Suprapubic skin (tissue), 4 donors: ENCODE data around the gene SIN3A. TPM values are rescaled to one million over a fixed set of nuclear protein-coding genes. Genes with fewer than 3 reads are reported as not detected.
"Not testable (repeated sequence)": the region's sequence is repeated elsewhere in the genome, so short reads cannot be mapped to it uniquely, and the experiment has no call there.

Experiments
- DNase-seq, 2 donors: peaks; one replicate each; pipeline ENCODE4 v3.0.0-alpha.2; 2019; ENCODE audit warnings: low spot score in 2 of 2
- H3K27ac ChIP-seq: fragments of 200-600 bp; sonication (generic); one replicate; pipeline ENCODE4 v1.5.1; 2019
- H3K27me3 ChIP-seq: fragments of 200-600 bp; sonication (generic); one replicate; pipeline ENCODE4 v1.5.1; 2019
- H3K36me3 ChIP-seq: fragments of 200-600 bp; sonication (generic); one replicate; pipeline ENCODE4 v1.5.1; 2019
- H3K4me1 ChIP-seq: fragments of 200-600 bp; sonication (generic); one replicate; pipeline ENCODE4 v1.5.1; 2019
- H3K4me3 ChIP-seq: fragments of 200-600 bp; sonication (generic); one replicate; pipeline ENCODE4 v1.5.1; 2019; ENCODE audit warnings: mild to moderate bottlenecking
- H3K9me3 ChIP-seq: fragments of 200-600 bp; sonication (generic); one replicate; pipeline ENCODE4 v1.5.1; 2019
- EP300 ChIP-seq: sonication (generic); formaldehyde crosslinking; IDR thresholded peaks from one replicate; pipeline ENCODE4 v1.6.1; 2017; ENCODE audit warnings: antibody characterized with exemption
- POLR2A ChIP-seq, 2 donors: fragments of 450-650 bp; IDR thresholded peaks; one replicate each; pipeline ENCODE4 v1.6.1; 2017; ENCODE audit warnings: antibody characterized with exemption in 2 of 2, mild to moderate bottlenecking in 2 of 2, moderate library complexity in 2 of 2
- POLR2AphosphoS5 ChIP-seq, 3 donors: sonication (generic); formaldehyde crosslinking; IDR thresholded peaks; one replicate each; pipeline ENCODE4 v1.6.1; 2017; ENCODE audit warnings: antibody characterized with exemption in 3 of 3
- WGBS: methylation state at CpG from one replicate; pipeline ENCODE4 v1.1.5; 2018; 5-methylcytosine and 5-hydroxymethylcytosine counted together
- total RNA-seq, 4 donors: library from RNA; depleted of rRNA; stranded (reverse); fragments of >200 nt; gene quantifications; one replicate each; pipeline ENCODE4 v1.1.0, GENCODE V29; 2016
- TF ChIP-seq, protein P1 (sequence below), 2 donors: fragments of 200-600 bp in 1 of 2; fragments of 450-650 bp in 1 of 2; sonication (generic) in 1 of 2; IDR thresholded peaks; one replicate each; pipeline ENCODE4 v1.5.1; 2016 to 2019; ENCODE audit warnings: antibody characterized with exemption in 2 of 2, mild to moderate bottlenecking in 1 of 2, moderate library complexity in 1 of 2

The SIN3A gene
- 10 to 100 TPM; 55.2 to 94.8 (median 66.0) TPM for total RNA-seq

DNA sequence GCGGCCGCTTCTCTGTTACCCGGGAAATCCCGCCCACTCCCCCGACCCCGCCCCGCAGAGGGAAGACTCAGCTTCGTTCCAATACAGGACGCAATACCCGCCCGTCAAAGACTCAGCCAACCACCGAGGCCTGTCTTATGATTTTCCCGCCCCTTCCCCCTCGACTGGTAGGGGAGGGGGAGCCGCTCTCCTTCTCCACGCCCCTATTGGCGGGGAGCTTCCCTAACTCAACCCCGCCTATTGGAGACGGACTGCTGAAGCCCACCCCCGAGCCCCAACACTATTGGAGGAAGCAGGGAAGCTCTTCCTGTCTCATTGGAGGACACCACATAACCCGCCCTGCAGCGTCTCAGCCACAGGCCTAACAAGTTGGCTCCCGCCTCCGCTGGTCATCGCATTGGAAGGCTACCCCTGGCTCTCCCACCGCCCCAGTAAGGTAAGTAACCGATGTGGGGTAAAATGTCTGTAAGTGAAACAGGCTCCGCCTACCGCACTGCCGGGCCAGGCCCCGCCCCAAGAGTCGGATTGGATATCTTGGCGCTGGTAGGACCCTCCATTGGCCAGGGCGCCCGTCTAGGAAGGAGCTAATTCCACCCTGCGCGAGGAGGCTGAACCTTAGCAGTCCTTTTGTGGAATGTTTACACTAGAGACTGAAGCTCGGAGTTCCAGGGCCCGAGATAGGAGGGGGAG lies at the start of gene SIN3A:
Gene SIN3A, minus strand, starts transcription at position 17 of the 690 bp plus-strand sequence. CDS start 21,315 bp downstream, outside the sequence.
- no peaks in the 10 kb centered on the region for H3K9me3 ChIP-seq
- TF ChIP-seq EP300 (no peak), POLR2AphosphoS5 (IDR thresholded peaks at IDR 0.05) (peak in 1 of 3 donors; percentile 68), POLR2A (IDR thresholded peaks at IDR 0.05) (peak in 1 of 2 donors; percentile 28)
- TF ChIP-seq, protein P1, sequence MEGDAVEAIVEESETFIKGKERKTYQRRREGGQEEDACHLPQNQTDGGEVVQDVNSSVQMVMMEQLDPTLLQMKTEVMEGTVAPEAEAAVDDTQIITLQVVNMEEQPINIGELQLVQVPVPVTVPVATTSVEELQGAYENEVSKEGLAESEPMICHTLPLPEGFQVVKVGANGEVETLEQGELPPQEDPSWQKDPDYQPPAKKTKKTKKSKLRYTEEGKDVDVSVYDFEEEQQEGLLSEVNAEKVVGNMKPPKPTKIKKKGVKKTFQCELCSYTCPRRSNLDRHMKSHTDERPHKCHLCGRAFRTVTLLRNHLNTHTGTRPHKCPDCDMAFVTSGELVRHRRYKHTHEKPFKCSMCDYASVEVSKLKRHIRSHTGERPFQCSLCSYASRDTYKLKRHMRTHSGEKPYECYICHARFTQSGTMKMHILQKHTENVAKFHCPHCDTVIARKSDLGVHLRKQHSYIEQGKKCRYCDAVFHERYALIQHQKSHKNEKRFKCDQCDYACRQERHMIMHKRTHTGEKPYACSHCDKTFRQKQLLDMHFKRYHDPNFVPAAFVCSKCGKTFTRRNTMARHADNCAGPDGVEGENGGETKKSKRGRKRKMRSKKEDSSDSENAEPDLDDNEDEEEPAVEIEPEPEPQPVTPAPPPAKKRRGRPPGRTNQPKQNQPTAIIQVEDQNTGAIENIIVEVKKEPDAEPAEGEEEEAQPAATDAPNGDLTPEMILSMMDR (IDR thresholded peaks at IDR 0.05) = no peak
- no peaks in the 10 kb centered on the region for H3K27me3 ChIP-seq
- H3K4me3 ChIP-seq = peak within 1 kb of the TSS; percentile 89
- peaks cover 4% of the 10 kb centered on the region for H3K36me3 ChIP-seq
- H3K27ac ChIP-seq = peak within 1 kb of the TSS; percentile 97
- 0% methylated on average over 33 of the region's 39 CpGs for WGBS
- peaks cover 41% of the 10 kb centered on the region for H3K4me1 ChIP-seq
- peak; percentile 100 for DNase-seq

DNA sequence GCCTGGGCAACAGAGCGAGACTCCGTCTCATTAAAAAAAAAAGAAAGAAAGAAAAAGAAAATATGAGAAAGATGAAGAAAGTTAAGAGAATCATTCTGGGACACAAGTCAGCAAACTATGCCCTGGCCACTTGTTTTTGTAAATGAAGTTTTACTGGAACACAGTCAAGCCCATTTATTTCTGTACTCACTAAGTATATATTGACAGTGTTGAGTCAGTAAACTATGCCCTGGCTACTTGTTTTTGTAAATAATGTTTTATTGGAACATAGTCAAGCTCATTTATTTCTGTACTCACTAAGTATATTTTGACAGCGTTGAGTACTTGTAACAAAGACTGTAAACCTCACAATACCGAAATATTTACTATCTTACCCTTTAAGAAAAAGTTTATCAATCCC lies 42.2 kb upstream of the SIN3A start:
- Histone ChIP-seq H3K4me1 (no peaks in the 10 kb centered on the region), H3K9me3 (no peaks in the 10 kb centered on the region), H3K27me3 (no peaks in the 10 kb centered on the region), H3K27ac (no peak overlapping the region), H3K4me3 (no peak overlapping the region), H3K36me3 (peaks cover 49% of the 10 kb centered on the region)
- WGBS = 96% methylated on average over 4 of the region's 4 CpGs
- no peak for DNase-seq
- no peak for TF ChIP-seq EP300
- TF ChIP-seq POLR2A (IDR thresholded peaks at IDR 0.05) = no peak
- TF ChIP-seq, protein P1 (IDR thresholded peaks at IDR 0.05) = no peak
- no peak for TF ChIP-seq POLR2AphosphoS5 (IDR thresholded peaks at IDR 0.05)

GRCh38 chr15:75483961-75484360 lies 32.5 kb upstream of the SIN3A start:
- 82% methylated on average over 1 of the region's 1 CpG for WGBS
- H3K36me3 ChIP-seq = peaks cover 37% of the 10 kb centered on the region
- H3K4me1 ChIP-seq = no peaks in the 10 kb centered on the region
- no peaks in the 10 kb centered on the region for H3K9me3 ChIP-seq
- H3K27me3 ChIP-seq = no peaks in the 10 kb centered on the region
- H3K27ac ChIP-seq = no peak overlapping the region
- no peak for TF ChIP-seq POLR2A (IDR thresholded peaks at IDR 0.05)
- TF ChIP-seq EP300 = no peak
- TF ChIP-seq POLR2AphosphoS5 (IDR thresholded peaks at IDR 0.05) = no peak
- TF ChIP-seq, protein P1 (IDR thresholded peaks at IDR 0.05) = no peak
- no peak for DNase-seq
- H3K4me3 ChIP-seq = no peak overlapping the region

GRCh38 chr15:75483556-75483955 lies 32.1 kb upstream of the SIN3A start:
- peaks cover 37% of the 10 kb centered on the region for H3K36me3 ChIP-seq
- H3K27ac ChIP-seq, H3K27me3 ChIP-seq, H3K9me3 ChIP-seq, H3K4me3 ChIP-seq, H3K4me1 ChIP-seq, DNase-seq: not testable (repeated sequence)
- 72% methylated on average over 5 of the region's 5 CpGs for WGBS

DNA sequence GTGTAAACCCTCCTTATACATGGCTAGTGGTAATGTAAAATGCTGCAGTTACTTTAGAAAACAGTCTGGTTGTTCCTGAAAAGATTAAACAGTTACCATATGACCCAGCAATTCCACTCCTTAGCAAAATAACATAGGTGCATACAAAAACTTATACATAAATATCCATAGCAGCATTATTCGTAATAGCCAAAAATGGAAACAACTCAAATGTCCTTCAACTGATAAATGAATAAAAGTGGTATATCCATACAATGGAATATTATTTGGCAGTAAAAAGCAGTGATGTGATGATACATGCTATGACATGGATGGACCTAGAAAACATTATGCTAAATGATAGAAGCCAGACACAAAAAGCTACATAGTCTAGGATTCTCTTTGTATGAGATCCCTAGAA lies 31.6 kb upstream of the SIN3A start:
- no peak for TF ChIP-seq EP300
- TF ChIP-seq, protein P1 (IDR thresholded peaks at IDR 0.05) = no peak
- TF ChIP-seq POLR2A (IDR thresholded peaks at IDR 0.05) = no peak
- TF ChIP-seq POLR2AphosphoS5 (IDR thresholded peaks at IDR 0.05) = no peak
- peaks cover 37% of the 10 kb centered on the region for H3K36me3 ChIP-seq
- no peak overlapping the region for H3K4me3 ChIP-seq
- WGBS = 89% methylated on average over 1 of the region's 1 CpG
- H3K9me3 ChIP-seq = no peaks in the 10 kb centered on the region
- DNase-seq = no peak
- H3K27ac ChIP-seq = no peak overlapping the region
- no peaks in the 10 kb centered on the region for H3K27me3 ChIP-seq
- no peaks in the 10 kb centered on the region for H3K4me1 ChIP-seq

DNA sequence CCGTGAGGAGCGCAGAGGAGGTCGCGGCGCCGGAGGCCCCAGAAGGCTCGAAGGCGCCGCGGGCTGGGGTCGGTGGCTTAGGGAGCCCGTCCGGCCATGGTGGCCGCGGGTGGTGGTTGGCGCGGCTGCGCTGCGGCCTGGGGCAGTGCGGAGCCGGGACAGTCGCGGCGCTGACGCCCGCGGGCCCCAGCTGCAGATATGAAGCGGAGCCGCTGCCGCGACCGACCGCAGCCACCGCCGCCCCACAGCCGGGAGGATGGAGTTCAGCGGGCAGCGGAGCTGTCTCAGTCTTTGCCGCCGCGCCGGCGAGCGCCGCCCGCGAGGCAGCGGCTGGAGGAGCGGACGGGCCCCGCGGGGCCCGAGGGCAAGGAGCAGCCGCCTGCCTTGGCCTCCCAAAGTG lies 29.0 kb upstream of the SIN3A start:
- not testable (repeated sequence) for H3K4me3 ChIP-seq, H3K27me3 ChIP-seq, H3K4me1 ChIP-seq, DNase-seq, H3K27ac ChIP-seq, H3K9me3 ChIP-seq
- WGBS = 97% methylated on average over 29 of the region's 54 CpGs
- peaks cover 41% of the 10 kb centered on the region for H3K36me3 ChIP-seq
